ENCODE results near the gene ERO1B.

- TF ChIP-seq CTCF (IDR thresholded peaks at IDR 0.05 in 2 of 3, conservative IDR thresholded peaks at IDR 0.05 in 1 of 3; ENCODE audit: borderline replicate concordance in 1 of 3, insufficient read depth in 1 of 3, low read depth in 2 of 3, low read length in 2 of 3) = no peak
- TF ChIP-seq, protein P1, sequence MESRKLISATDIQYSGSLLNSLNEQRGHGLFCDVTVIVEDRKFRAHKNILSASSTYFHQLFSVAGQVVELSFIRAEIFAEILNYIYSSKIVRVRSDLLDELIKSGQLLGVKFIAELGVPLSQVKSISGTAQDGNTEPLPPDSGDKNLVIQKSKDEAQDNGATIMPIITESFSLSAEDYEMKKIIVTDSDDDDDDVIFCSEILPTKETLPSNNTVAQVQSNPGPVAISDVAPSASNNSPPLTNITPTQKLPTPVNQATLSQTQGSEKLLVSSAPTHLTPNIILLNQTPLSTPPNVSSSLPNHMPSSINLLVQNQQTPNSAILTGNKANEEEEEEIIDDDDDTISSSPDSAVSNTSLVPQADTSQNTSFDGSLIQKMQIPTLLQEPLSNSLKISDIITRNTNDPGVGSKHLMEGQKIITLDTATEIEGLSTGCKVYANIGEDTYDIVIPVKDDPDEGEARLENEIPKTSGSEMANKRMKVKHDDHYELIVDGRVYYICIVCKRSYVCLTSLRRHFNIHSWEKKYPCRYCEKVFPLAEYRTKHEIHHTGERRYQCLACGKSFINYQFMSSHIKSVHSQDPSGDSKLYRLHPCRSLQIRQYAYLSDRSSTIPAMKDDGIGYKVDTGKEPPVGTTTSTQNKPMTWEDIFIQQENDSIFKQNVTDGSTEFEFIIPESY (IDR thresholded peaks at IDR 0.05; ENCODE audit: extremely low read depth, insufficient replicate concordance, low read length) = no peak
- no peak for TF ChIP-seq EZH2phosphoT487 (IDR thresholded peaks at IDR 0.05; ENCODE audit: borderline replicate concordance)
- no peak for TF ChIP-seq SIN3A (IDR thresholded peaks at IDR 0.05; ENCODE audit: low read depth)
- TF ChIP-seq CEBPB (IDR thresholded peaks at IDR 0.05; ENCODE audit: low read depth) = no peak
- TF ChIP-seq, protein P2, sequence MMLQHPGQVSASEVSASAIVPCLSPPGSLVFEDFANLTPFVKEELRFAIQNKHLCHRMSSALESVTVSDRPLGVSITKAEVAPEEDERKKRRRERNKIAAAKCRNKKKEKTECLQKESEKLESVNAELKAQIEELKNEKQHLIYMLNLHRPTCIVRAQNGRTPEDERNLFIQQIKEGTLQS (IDR thresholded peaks at IDR 0.05) = no peak
These were observed 114.6 kb downstream of the ERO1B start for GRCh38 chr1:236167154-236167553.
